ENCODE data around the gene GLTPD2. TPM values are rescaled to one million over a fixed set of nuclear protein-coding genes. Genes with fewer than 3 reads are reported as not detected.

GLTPD2 gene
- total and polyA plus RNA-seq, 2 experiments from 2014 or later = 0.50 to 2.2 TPM

DNA sequence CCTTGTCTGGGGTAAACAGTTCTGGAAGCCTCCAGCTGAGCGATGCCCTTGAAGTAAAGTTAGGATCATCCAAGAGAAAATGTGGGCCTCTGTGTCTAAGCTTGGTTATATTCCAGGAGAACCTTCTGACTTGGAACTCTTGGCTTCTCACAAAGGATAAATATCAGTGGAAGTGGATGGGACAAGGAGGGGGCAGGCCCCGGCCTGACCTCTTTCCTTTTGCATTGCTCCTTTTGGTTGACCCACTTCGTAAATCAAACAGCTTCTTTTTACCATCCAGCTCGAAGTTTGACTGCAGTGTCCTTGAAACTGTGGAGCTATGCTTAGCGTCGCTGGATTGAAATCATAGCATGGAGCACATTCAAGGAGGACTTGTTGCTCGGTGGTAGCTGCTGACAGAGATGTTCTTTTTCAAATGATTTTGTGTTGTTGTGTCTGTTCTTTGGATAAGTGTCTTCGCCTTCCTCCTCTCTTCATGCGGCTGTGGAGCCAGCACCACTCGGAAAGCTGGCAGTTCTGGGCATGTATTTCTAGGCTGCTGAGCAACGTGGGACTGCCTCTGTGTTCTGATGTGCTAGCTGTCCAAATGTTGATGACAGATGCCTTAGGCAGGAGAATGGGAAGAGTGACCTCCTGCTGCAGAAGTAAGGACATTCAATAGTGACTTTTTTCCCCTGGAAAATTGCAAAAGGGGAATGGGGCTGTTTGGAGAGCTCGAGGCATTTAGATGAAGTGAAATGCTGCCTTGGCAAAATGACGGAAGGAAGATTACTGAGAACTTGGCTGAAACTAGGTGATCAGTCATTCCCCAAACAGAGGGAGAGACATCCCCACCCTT lies 48.9 kb downstream of the GLTPD2 start:
- H3K9me2 ChIP-seq (ENCODE audit: insufficient read depth) = no peaks in the 10 kb centered on the region
- peaks cover 94% of the 10 kb centered on the region for H3K79me2 ChIP-seq (ENCODE audit: insufficient read depth)
- no peak overlapping the region for H3K9ac ChIP-seq
- no peak overlapping the region for H3K4me2 ChIP-seq (ENCODE audit: unreplicated experiment)
- H2AFZ ChIP-seq = no peak overlapping the region
- 32 to 35% methylated on average over 13 of the region's 13 CpGs for WGBS, 2 experiments (ENCODE audit: low coverage in 1 of 2, low lambda C conversion rate in 2 of 2, missing lambda C conversion rate in 2 of 2)
- no peaks in the 10 kb centered on the region for H3K9me3 ChIP-seq (ENCODE audit: low read depth)
- TF ChIP-seq EZH2phosphoT487 (IDR thresholded peaks at IDR 0.05; ENCODE audit: insufficient read depth, low read depth) = no peak
- no peak for TF ChIP-seq EZH2 (IDR thresholded peaks at IDR 0.05; ENCODE audit: insufficient read depth, poor library complexity, severe bottlenecking)
- peaks cover 21% of the 10 kb centered on the region for H4K20me1 ChIP-seq (ENCODE audit: insufficient read depth)
- in situ Hi-C loops (cut with MboI) = no loop called here
- H3K27ac ChIP-seq = no peak overlapping the region
- no peak for DNase-seq
- H3K36me3 ChIP-seq (ENCODE audit: low read depth) = no peaks in the 10 kb centered on the region
- H3K4me3 ChIP-seq = no peak overlapping the region
- H3F3A ChIP-seq (ENCODE audit: insufficient read depth) = no peaks in the 10 kb centered on the region
- H3K4me1 ChIP-seq (ENCODE audit: insufficient read depth) = peaks cover 15% of the 10 kb centered on the region
- H3K27me3 ChIP-seq (replicated peaks; ENCODE audit: insufficient read depth) = no peaks in the 10 kb centered on the region

DNA sequence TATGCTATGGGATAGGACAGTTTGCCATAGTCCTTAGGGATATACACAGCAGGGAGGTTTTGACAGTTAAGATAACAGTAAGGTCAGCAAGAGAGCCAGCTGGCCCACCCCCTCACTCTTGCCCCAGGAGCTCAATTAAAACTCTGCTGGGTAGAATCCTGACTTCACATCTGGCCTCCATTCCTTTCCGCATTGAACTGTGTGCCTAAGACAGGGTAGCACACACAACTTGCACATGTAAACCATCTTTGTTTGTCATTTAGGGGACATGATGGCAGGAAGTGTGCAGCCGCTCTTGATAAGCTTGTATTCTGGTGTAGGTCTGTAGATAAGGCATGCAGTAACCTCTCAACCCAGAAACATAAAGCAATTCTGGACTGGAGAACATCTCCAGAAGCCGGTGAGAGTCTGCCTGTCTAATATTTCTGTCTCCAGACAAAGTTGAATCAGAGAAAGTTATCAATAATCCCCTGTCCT lies 49.6 kb downstream of the GLTPD2 start:
- TF ChIP-seq EZH2phosphoT487 (IDR thresholded peaks at IDR 0.05; ENCODE audit: insufficient read depth, low read depth) (no peak), EZH2 (IDR thresholded peaks at IDR 0.05; ENCODE audit: insufficient read depth, poor library complexity, severe bottlenecking) (no peak)
- H4K20me1 ChIP-seq (ENCODE audit: insufficient read depth) = peaks cover 21% of the 10 kb centered on the region
- 88 to 90% methylated on average over 3 of the region's 3 CpGs for WGBS, 2 experiments (ENCODE audit: low coverage in 1 of 2, low lambda C conversion rate in 2 of 2, missing lambda C conversion rate in 2 of 2)
- no peak for DNase-seq
- no peak overlapping the region for H3K4me3 ChIP-seq
- peaks cover 15% of the 10 kb centered on the region for H3K4me1 ChIP-seq (ENCODE audit: insufficient read depth)
- H3K4me2 ChIP-seq (ENCODE audit: unreplicated experiment) = no peak overlapping the region
- H3K36me3 ChIP-seq (ENCODE audit: low read depth) = no peaks in the 10 kb centered on the region
- in situ Hi-C loops (cut with MboI) = no loop called here
- no peak overlapping the region for H3K9ac ChIP-seq
- no peaks in the 10 kb centered on the region for H3F3A ChIP-seq (ENCODE audit: insufficient read depth)
- H3K9me2 ChIP-seq (ENCODE audit: insufficient read depth) = no peaks in the 10 kb centered on the region
- no peak overlapping the region for H3K27ac ChIP-seq
- peaks cover 100% of the 10 kb centered on the region for H3K79me2 ChIP-seq (ENCODE audit: insufficient read depth)
- no peaks in the 10 kb centered on the region for H3K9me3 ChIP-seq (ENCODE audit: low read depth)
- no peaks in the 10 kb centered on the region for H3K27me3 ChIP-seq (replicated peaks; ENCODE audit: insufficient read depth)
- no peak overlapping the region for H2AFZ ChIP-seq

DNA sequence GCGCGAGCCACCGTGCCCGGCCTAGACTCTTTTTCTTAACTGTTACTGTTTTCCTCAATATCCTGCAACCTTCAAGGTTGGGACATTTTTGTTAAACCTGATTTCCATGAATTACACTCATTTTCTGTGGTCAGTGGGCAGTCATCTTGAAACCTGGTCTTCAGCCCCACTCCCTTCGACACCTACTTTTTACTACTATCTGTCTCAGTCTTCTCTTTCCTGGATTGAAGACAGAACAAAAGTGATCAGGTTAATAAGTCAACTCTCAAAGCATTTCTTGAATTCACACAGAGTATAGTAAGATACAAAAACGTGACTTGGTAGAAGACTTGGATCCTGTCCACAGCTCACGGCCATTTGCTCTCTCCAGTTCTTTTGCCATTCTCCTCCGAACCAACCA lies 50.5 kb downstream of the GLTPD2 start:
- Histone ChIP-seq H3F3A (ENCODE audit: insufficient read depth) (no peaks in the 10 kb centered on the region), H4K20me1 (ENCODE audit: insufficient read depth) (peaks cover 21% of the 10 kb centered on the region), H2AFZ (no peak overlapping the region), H3K9me3 (ENCODE audit: low read depth) (no peaks in the 10 kb centered on the region), H3K4me3 (no peak overlapping the region), H3K4me1 (ENCODE audit: insufficient read depth) (peaks cover 13% of the 10 kb centered on the region), H3K9me2 (ENCODE audit: insufficient read depth) (no peaks in the 10 kb centered on the region), H3K27ac (no peak overlapping the region), H3K79me2 (ENCODE audit: insufficient read depth) (peaks cover 100% of the 10 kb centered on the region), H3K27me3 (replicated peaks; ENCODE audit: insufficient read depth) (no peaks in the 10 kb centered on the region), H3K9ac (no peak overlapping the region), H3K4me2 (ENCODE audit: unreplicated experiment) (no peak overlapping the region), H3K36me3 (ENCODE audit: low read depth) (no peaks in the 10 kb centered on the region)
- TF ChIP-seq EZH2 (IDR thresholded peaks at IDR 0.05; ENCODE audit: insufficient read depth, poor library complexity, severe bottlenecking) = no peak
- no peak for TF ChIP-seq EZH2phosphoT487 (IDR thresholded peaks at IDR 0.05; ENCODE audit: insufficient read depth, low read depth)
- no peak for DNase-seq
- 97 to 98% methylated on average over 8 of the region's 8 CpGs for WGBS, 2 experiments (ENCODE audit: low coverage in 1 of 2, low lambda C conversion rate in 2 of 2, missing lambda C conversion rate in 2 of 2)
- in situ Hi-C loops (cut with MboI) = no loop called here

Other genes starting within 250 kb of the GLTPD2 start
- gene MYBBP1A, start 233.6 kb upstream of the GLTPD2 start, total RNA-seq (2014; rRNA removed; shearing (Covaris generic)) = 51.7 and 56.4 TPM in 2 replicates
- 41.8 and 42.4 TPM in 2 replicates for gene MYBBP1A, start 233.6 kb upstream of the GLTPD2 start, polyA plus RNA-seq (2016; fragmentation: Nextera tagmentation; extraction: Ambion mirVana)
- not detected in 2 replicates for gene GGT6, start 228.4 kb upstream of the GLTPD2 start, total RNA-seq (2014; rRNA removed; shearing (Covaris generic))
- gene GGT6, start 228.4 kb upstream of the GLTPD2 start, polyA plus RNA-seq (2016; fragmentation: Nextera tagmentation; extraction: Ambion mirVana) = not detected in 2 replicates
- not detected in 2 replicates for gene SMTNL2, start 204.4 kb upstream of the GLTPD2 start, total RNA-seq (2014; rRNA removed; shearing (Covaris generic))
- gene SMTNL2, start 204.4 kb upstream of the GLTPD2 start, polyA plus RNA-seq (2016; fragmentation: Nextera tagmentation; extraction: Ambion mirVana) = not detected in 2 replicates
- not detected in 2 replicates for gene ALOX15, start 147.3 kb upstream of the GLTPD2 start, total RNA-seq (2014; rRNA removed; shearing (Covaris generic))
- not detected in 2 replicates for gene ALOX15, start 147.3 kb upstream of the GLTPD2 start, polyA plus RNA-seq (2016; fragmentation: Nextera tagmentation; extraction: Ambion mirVana)
- 18.8 and 25.6 TPM in 2 replicates for gene PELP1, start 84.8 kb upstream of the GLTPD2 start, total RNA-seq (2014; rRNA removed; shearing (Covaris generic))
- gene PELP1, start 84.8 kb upstream of the GLTPD2 start, polyA plus RNA-seq (2016; fragmentation: Nextera tagmentation; extraction: Ambion mirVana) = 10.4 and 13.6 TPM in 2 replicates
- gene ARRB2, start 78.3 kb upstream of the GLTPD2 start, total RNA-seq (2014; rRNA removed; shearing (Covaris generic)) = 4.1 and 4.8 TPM in 2 replicates
- gene ARRB2, start 78.3 kb upstream of the GLTPD2 start, polyA plus RNA-seq (2016; fragmentation: Nextera tagmentation; extraction: Ambion mirVana) = 3.7 and 3.9 TPM in 2 replicates
- 14.4 and 16.9 TPM in 2 replicates for gene MED11, start 57.5 kb upstream of the GLTPD2 start, total RNA-seq (2014; rRNA removed; shearing (Covaris generic))
- gene MED11, start 57.5 kb upstream of the GLTPD2 start, polyA plus RNA-seq (2016; fragmentation: Nextera tagmentation; extraction: Ambion mirVana) = 26.9 and 27.4 TPM in 2 replicates
- 0.32 and 0.89 TPM in 2 replicates for gene ZMYND15, start 49.1 kb upstream of the GLTPD2 start, total RNA-seq (2014; rRNA removed; shearing (Covaris generic))
- 0.16 TPM in 1 of 2 replicates, not detected in the other for gene ZMYND15, start 49.1 kb upstream of the GLTPD2 start, polyA plus RNA-seq (2016; fragmentation: Nextera tagmentation; extraction: Ambion mirVana)
- 1.6 and 2.5 TPM in 2 replicates for gene CXCL16, start 49.0 kb upstream of the GLTPD2 start, total RNA-seq (2014; rRNA removed; shearing (Covaris generic))
- gene CXCL16, start 49.0 kb upstream of the GLTPD2 start, polyA plus RNA-seq (2016; fragmentation: Nextera tagmentation; extraction: Ambion mirVana) = 4.1 TPM in 2 replicates
- gene TM4SF5, start 17.1 kb upstream of the GLTPD2 start, total RNA-seq (2014; rRNA removed; shearing (Covaris generic)) = not detected in 2 replicates
- not detected in 2 replicates for gene TM4SF5, start 17.1 kb upstream of the GLTPD2 start, polyA plus RNA-seq (2016; fragmentation: Nextera tagmentation; extraction: Ambion mirVana)
- gene VMO1, start 2.6 kb upstream of the GLTPD2 start, total RNA-seq (2014; rRNA removed; shearing (Covaris generic)) = not detected in 2 replicates
- 0.63 and 0.93 TPM in 2 replicates for gene VMO1, start 2.6 kb upstream of the GLTPD2 start, polyA plus RNA-seq (2016; fragmentation: Nextera tagmentation; extraction: Ambion mirVana)
- 92.1 and 148 TPM in 2 replicates for gene PSMB6, start 7.2 kb downstream of the GLTPD2 start, total RNA-seq (2014; rRNA removed; shearing (Covaris generic))
- gene PSMB6, start 7.2 kb downstream of the GLTPD2 start, polyA plus RNA-seq (2016; fragmentation: Nextera tagmentation; extraction: Ambion mirVana) = 308 and 315 TPM in 2 replicates
- gene PLD2, start 18.2 kb downstream of the GLTPD2 start, total RNA-seq (2014; rRNA removed; shearing (Covaris generic)) = 20.9 and 22.0 TPM in 2 replicates
- gene PLD2, start 18.2 kb downstream of the GLTPD2 start, polyA plus RNA-seq (2016; fragmentation: Nextera tagmentation; extraction: Ambion mirVana) = 11.9 and 12.3 TPM in 2 replicates
- gene MINK1, start 44.4 kb downstream of the GLTPD2 start, total RNA-seq (2014; rRNA removed; shearing (Covaris generic)) = 31.5 and 34.5 TPM in 2 replicates
- 21.0 and 24.2 TPM in 2 replicates for gene MINK1, start 44.4 kb downstream of the GLTPD2 start, polyA plus RNA-seq (2016; fragmentation: Nextera tagmentation; extraction: Ambion mirVana)
- gene C17orf107, start 110.6 kb downstream of the GLTPD2 start, total RNA-seq (2014; rRNA removed; shearing (Covaris generic)) = 3.8 and 8.8 TPM in 2 replicates
- gene C17orf107, start 110.6 kb downstream of the GLTPD2 start, polyA plus RNA-seq (2016; fragmentation: Nextera tagmentation; extraction: Ambion mirVana) = 2.7 and 3.9 TPM in 2 replicates
- gene CHRNE, start 114.1 kb downstream of the GLTPD2 start, total RNA-seq (2014; rRNA removed; shearing (Covaris generic)) = 0.13 and 0.86 TPM in 2 replicates
- 0.63 and 0.84 TPM in 2 replicates for gene CHRNE, start 114.1 kb downstream of the GLTPD2 start, polyA plus RNA-seq (2016; fragmentation: Nextera tagmentation; extraction: Ambion mirVana)
- not detected in 2 replicates for gene GP1BA, start 143.3 kb downstream of the GLTPD2 start, total RNA-seq (2014; rRNA removed; shearing (Covaris generic))
- gene GP1BA, start 143.3 kb downstream of the GLTPD2 start, polyA plus RNA-seq (2016; fragmentation: Nextera tagmentation; extraction: Ambion mirVana) = 0.18 TPM in 1 of 2 replicates, not detected in the other
- 68.5 and 131 TPM in 2 replicates for gene SLC25A11, start 151.1 kb downstream of the GLTPD2 start, total RNA-seq (2014; rRNA removed; shearing (Covaris generic))
- gene SLC25A11, start 151.1 kb downstream of the GLTPD2 start, polyA plus RNA-seq (2016; fragmentation: Nextera tagmentation; extraction: Ambion mirVana) = 71.4 and 73.2 TPM in 2 replicates
- gene RNF167, start 151.3 kb downstream of the GLTPD2 start, total RNA-seq (2014; rRNA removed; shearing (Covaris generic)) = 19.8 and 31.7 TPM in 2 replicates
- gene RNF167, start 151.3 kb downstream of the GLTPD2 start, polyA plus RNA-seq (2016; fragmentation: Nextera tagmentation; extraction: Ambion mirVana) = 34.2 and 36.6 TPM in 2 replicates
- 621 and 886 TPM in 2 replicates for gene PFN1, start 159.6 kb downstream of the GLTPD2 start, total RNA-seq (2014; rRNA removed; shearing (Covaris generic))
- 2,247 and 2,282 TPM in 2 replicates for gene PFN1, start 159.6 kb downstream of the GLTPD2 start, polyA plus RNA-seq (2016; fragmentation: Nextera tagmentation; extraction: Ambion mirVana)
- 0.38 and 1.2 TPM in 2 replicates for gene ENO3, start 162.2 kb downstream of the GLTPD2 start, total RNA-seq (2014; rRNA removed; shearing (Covaris generic))
- 3.2 and 4.1 TPM in 2 replicates for gene ENO3, start 162.2 kb downstream of the GLTPD2 start, polyA plus RNA-seq (2016; fragmentation: Nextera tagmentation; extraction: Ambion mirVana)
- 39.1 and 43.1 TPM in 2 replicates for gene SPAG7, start 178.9 kb downstream of the GLTPD2 start, total RNA-seq (2014; rRNA removed; shearing (Covaris generic))
- 97.7 and 107 TPM in 2 replicates for gene SPAG7, start 178.9 kb downstream of the GLTPD2 start, polyA plus RNA-seq (2016; fragmentation: Nextera tagmentation; extraction: Ambion mirVana)
- 4.8 and 10.1 TPM in 2 replicates for gene CAMTA2, start 198.7 kb downstream of the GLTPD2 start, total RNA-seq (2014; rRNA removed; shearing (Covaris generic))
- 26.5 and 28.8 TPM in 2 replicates for gene CAMTA2, start 198.7 kb downstream of the GLTPD2 start, polyA plus RNA-seq (2016; fragmentation: Nextera tagmentation; extraction: Ambion mirVana)
- 0.32 and 1.0 TPM in 2 replicates for gene INCA1, start 208.6 kb downstream of the GLTPD2 start, total RNA-seq (2014; rRNA removed; shearing (Covaris generic))
- 0.51 and 1.2 TPM in 2 replicates for gene INCA1, start 208.6 kb downstream of the GLTPD2 start, polyA plus RNA-seq (2016; fragmentation: Nextera tagmentation; extraction: Ambion mirVana)
- gene KIF1C, start 209.0 kb downstream of the GLTPD2 start, total RNA-seq (2014; rRNA removed; shearing (Covaris generic)) = 72.7 and 85.2 TPM in 2 replicates
- 38.5 and 39.8 TPM in 2 replicates for gene KIF1C, start 209.0 kb downstream of the GLTPD2 start, polyA plus RNA-seq (2016; fragmentation: Nextera tagmentation; extraction: Ambion mirVana)
- gene SLC52A1, start 246.5 kb downstream of the GLTPD2 start, total RNA-seq (2014; rRNA removed; shearing (Covaris generic)) = 0.22 TPM in 1 of 2 replicates, not detected in the other
- gene SLC52A1, start 246.5 kb downstream of the GLTPD2 start, polyA plus RNA-seq (2016; fragmentation: Nextera tagmentation; extraction: Ambion mirVana) = not detected in 2 replicates

Data from GM23248 (cell line).